ENCODE results near the gene MAML1.

DNA sequence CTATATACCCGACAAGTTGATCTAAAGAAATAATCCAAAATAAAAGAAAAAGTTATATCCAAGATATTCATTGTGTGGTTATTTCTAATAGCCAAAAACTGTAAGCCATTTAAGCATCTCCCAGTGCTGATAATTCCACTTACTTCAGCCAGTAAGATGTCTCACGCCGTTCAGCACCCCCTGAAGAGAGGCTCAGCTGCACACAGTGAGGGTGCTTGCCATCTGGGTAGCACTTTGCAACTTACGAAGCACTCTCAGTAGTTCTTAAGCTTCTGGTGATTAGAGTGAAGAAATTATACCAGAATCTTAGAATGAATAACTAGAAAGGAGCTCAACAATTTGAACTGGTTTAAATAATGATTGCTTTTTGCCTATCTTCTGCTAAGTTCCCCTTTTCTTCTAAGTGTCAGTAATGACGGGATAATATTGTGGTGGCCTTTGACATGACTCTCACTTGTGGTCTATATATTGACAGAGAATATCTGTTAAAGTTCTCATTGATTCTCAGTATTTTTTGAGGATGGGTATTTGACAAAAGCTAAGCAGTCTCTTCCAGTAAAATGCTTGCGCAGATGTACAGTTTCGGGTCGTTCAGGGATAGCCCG lies 35.0 kb downstream of the MAML1 start:
- TF ChIP-seq, protein P1, sequence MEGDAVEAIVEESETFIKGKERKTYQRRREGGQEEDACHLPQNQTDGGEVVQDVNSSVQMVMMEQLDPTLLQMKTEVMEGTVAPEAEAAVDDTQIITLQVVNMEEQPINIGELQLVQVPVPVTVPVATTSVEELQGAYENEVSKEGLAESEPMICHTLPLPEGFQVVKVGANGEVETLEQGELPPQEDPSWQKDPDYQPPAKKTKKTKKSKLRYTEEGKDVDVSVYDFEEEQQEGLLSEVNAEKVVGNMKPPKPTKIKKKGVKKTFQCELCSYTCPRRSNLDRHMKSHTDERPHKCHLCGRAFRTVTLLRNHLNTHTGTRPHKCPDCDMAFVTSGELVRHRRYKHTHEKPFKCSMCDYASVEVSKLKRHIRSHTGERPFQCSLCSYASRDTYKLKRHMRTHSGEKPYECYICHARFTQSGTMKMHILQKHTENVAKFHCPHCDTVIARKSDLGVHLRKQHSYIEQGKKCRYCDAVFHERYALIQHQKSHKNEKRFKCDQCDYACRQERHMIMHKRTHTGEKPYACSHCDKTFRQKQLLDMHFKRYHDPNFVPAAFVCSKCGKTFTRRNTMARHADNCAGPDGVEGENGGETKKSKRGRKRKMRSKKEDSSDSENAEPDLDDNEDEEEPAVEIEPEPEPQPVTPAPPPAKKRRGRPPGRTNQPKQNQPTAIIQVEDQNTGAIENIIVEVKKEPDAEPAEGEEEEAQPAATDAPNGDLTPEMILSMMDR (conservative IDR thresholded peaks at IDR 0.05): no peak
- no peak for TF ChIP-seq EZH2 (IDR thresholded peaks at IDR 0.05; ENCODE audit: low read depth)

Measured in PC-9 (cell line).